Adrenal gland (tissue), 5 donors: ENCODE results near the gene SPTLC2.

Experiments used
- CTCF ChIP-seq, 6 experiments: fragments of 450-650 bp in 4 of 6; fragments of 200-600 bp in 2 of 6; sonication (generic) in 1 of 6; IDR thresholded peaks; 1 replicate in 5 of 6; 2 replicates in 1 of 6; pipeline versions ENCODE4 v1.5.1 to v1.8.0; 2016 to 2021; ENCODE audit warnings: antibody characterized with exemption in 6 of 6, mild to moderate bottlenecking in 2 of 6, moderate library complexity in 1 of 6
- POLR2A ChIP-seq, 2 donors: fragments of 450-650 bp; IDR thresholded peaks; one replicate each; pipeline ENCODE4 v1.6.1; 2017; ENCODE audit warnings: antibody characterized with exemption in 2 of 2, mild to moderate bottlenecking in 2 of 2, moderate library complexity in 1 of 2
- donor health status: DM: no; HTN: no; CAD: no.

- no peak for TF ChIP-seq POLR2A (IDR thresholded peaks at IDR 0.05)
- TF ChIP-seq CTCF (IDR thresholded peaks at IDR 0.05), result no peak
These were observed 107.6 kb downstream of the SPTLC2 start for GRCh38 chr14:77508876-77509275.
